OCI-LY7 (cell line): ENCODE measurements around the gene DLX1. TPM values are rescaled to one million over a fixed set of nuclear protein-coding genes. Genes with fewer than 3 reads are reported as not detected.

ENCODE experiments used
- BruUV-seq: library from RNA; stranded (reverse); fragments of 400-500 nt; replicated peaks from 2 replicates; lab custom pipeline; 2021; lab: Mats Ljungman, UMichigan
- CTCF ChIA-PET: fragments of 300-600 bp; sonication (Branson Sonifier 250); formaldehyde crosslinking; loops from one replicate; lab custom pipeline; 2022; ENCODE audit warnings: antibody characterized with exemption; ENCODE audit not compliant: unreplicated experiment; lab: Charles Lee
- POLR2A ChIA-PET: fragments of 300-600 bp; sonication (Branson Sonifier 250); formaldehyde crosslinking; loops from one replicate; lab custom pipeline; 2022; ENCODE audit warnings: antibody characterized with exemption; lab: Charles Lee
- DNase-seq: peaks from one replicate; pipeline ENCODE4 v3.0.0-alpha.2; 2015; ENCODE audit warnings: low spot score
- H2AFZ ChIP-seq: fragments of 200-600 bp; sonication (generic), shearing (Covaris generic); 2 replicates; pipeline ENCODE4 v1.6.1; 2014; ENCODE audit warnings: mild to moderate bottlenecking, antibody characterized with exemption, low read length, moderate library complexity
- H3K27ac ChIP-seq: fragments of 200-600 bp; sonication (generic); 2 replicates; pipeline ENCODE4 v1.5.1; 2014; ENCODE audit warnings: mixed run types, low read depth, mild to moderate bottlenecking, moderate library complexity, low read length, inconsistent platforms; ENCODE audit not compliant: poor library complexity, severe bottlenecking
- H3K36me3 ChIP-seq: fragments of 200-600 bp; sonication (generic); 2 replicates; pipeline ENCODE4 v1.6.1; 2014; ENCODE audit warnings: mild to moderate bottlenecking, antibody characterized with exemption, low read length, moderate library complexity, mixed read lengths; ENCODE audit not compliant: insufficient read depth
- H3K4me1 ChIP-seq: fragments of 200-600 bp; sonication (generic); 2 replicates; pipeline ENCODE4 v1.5.1; 2014; ENCODE audit warnings: mild to moderate bottlenecking, low read length; ENCODE audit not compliant: insufficient read depth, poor library complexity, severe bottlenecking
- H3K4me2 ChIP-seq: fragments of 200-600 bp; sonication (generic); 2 replicates; pipeline ENCODE4 v1.6.1; 2014; ENCODE audit warnings: mild to moderate bottlenecking, low read length
- H3K4me3 ChIP-seq: fragments of 200-600 bp; sonication (generic); 2 replicates; pipeline ENCODE4 v1.5.1; 2014; ENCODE audit warnings: mild to moderate bottlenecking, low read depth, low read length; ENCODE audit not compliant: poor library complexity, severe bottlenecking
- H3K79me2 ChIP-seq: fragments of 200-600 bp; sonication (generic); 2 replicates; pipeline ENCODE4 v1.6.1; 2016; ENCODE audit warnings: low read depth, mild to moderate bottlenecking, low read length, moderate library complexity, mixed read lengths; ENCODE audit not compliant: insufficient read depth
- H3K9me2 ChIP-seq: fragments of 200-600 bp; sonication (generic); 2 replicates; pipeline ENCODE4 v1.6.1; 2016; ENCODE audit warnings: mild to moderate bottlenecking, low read length, mixed read lengths; ENCODE audit not compliant: insufficient read depth
- H3K9me3 ChIP-seq: fragments of 200-600 bp; sonication (generic); 2 replicates; pipeline ENCODE4 v1.6.1; 2014; ENCODE audit warnings: mild to moderate bottlenecking, mixed run types, low read length, mixed read lengths
- H4K20me1 ChIP-seq: fragments of 200-600 bp; sonication (generic); 2 replicates; pipeline ENCODE4 v1.6.1; 2014; ENCODE audit warnings: mild to moderate bottlenecking, antibody characterized with exemption, low read length, moderate library complexity, mixed read lengths; ENCODE audit not compliant: insufficient read depth
- EZH2phosphoT487 ChIP-seq: fragments of 200-600 bp; sonication (generic); IDR thresholded peaks from 2 replicates; pipeline ENCODE4 v1.6.1; 2018; ENCODE audit warnings: low read depth, borderline replicate concordance, mild to moderate bottlenecking, mixed run types, antibody characterized with exemption, low read length, moderate library complexity, mixed read lengths
- intact Hi-C: fragments of 100-400 bp; cut with micrococcal nuclease; formaldehyde crosslinking; loops from one replicate; pipeline ENCODE4 v1.10.0; 2022; ENCODE audit not compliant: unreplicated experiment
- total RNA-seq, 2 experiments: library from RNA; depleted of rRNA in 1 of 2; stranded (reverse); fragments of >200 nt in 1 of 2; shearing (Covaris generic) in 1 of 2; gene quantifications; 2 replicates each; pipeline ENCODE4 v1.2.3, GENCODE V29; 2014 to 2022
- TF ChIP-seq, protein P1 (sequence below): fragments of 200-600 bp; sonication (generic); conservative IDR thresholded peaks from 2 replicates; pipeline ENCODE4 v1.5.1; 2014; ENCODE audit warnings: mild to moderate bottlenecking, antibody characterized with exemption, low read length, moderate library complexity, mixed read lengths

DLX1 gene
- total RNA-seq, 2 experiments from 2014 or later, result not detected

DNA sequence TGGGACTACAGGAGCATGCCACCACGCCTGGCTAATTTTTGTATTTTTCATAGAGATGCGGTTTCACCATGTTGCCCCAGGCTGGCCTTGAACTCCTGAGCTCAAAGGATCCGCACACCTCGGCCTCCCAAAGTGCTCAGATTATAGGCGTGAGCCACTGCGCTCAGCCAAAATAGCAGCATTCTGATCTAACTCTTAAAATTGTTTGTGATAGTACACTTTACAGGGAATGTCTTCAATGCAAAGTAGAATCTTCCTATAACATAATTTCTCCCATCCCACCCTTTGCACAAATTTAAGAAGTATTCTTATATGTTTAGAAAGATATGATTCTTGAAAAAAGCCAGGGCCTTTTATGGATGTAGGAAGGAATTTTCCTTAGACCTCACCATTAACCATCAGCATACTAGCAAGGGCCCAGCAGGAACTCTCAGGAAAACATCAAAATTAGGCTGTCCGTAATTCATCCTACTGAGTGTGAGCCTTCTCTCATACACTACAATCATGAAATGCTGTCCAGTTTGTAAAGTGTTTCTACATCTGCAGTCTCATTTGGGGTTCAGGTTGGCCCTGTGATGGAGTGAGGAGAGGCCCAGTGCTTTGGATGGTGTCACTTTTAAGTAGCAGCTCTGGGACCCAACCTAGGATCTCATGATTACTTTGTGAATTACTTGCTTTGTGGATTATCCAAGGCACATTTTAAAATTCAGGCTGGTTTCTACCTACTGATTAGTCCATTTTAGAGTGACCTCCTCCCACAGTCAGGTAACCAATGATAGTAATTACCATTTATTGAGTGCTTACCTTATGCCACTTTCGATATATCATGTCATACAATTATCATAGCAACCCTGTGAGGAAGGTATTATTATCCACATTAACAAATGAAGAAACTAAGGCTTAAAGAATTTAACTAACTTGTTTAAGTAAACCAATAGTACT, 37.5 kb upstream of the DLX1 start:
- no peaks in the 10 kb centered on the region for H3K4me1 ChIP-seq
- no peaks in the 10 kb centered on the region for H3K9me3 ChIP-seq
- POLR2A ChIA-PET, result interaction anchor here (1.8 kb wide), 1 partner anchor 10 kb away, joined by 14 read pairs; no protein-coding TSS in a partner anchor
- no TSS peak for BruUV-seq
- intact Hi-C loops, result no loop called here
- no peaks in the 10 kb centered on the region for H3K36me3 ChIP-seq
- H3K9me2 ChIP-seq, result no peaks in the 10 kb centered on the region
- no peak overlapping the region for H3K27ac ChIP-seq
- H3K79me2 ChIP-seq, result no peaks in the 10 kb centered on the region
- no peak for DNase-seq
- CTCF ChIA-PET, result interaction anchor here (0.6 kb wide), 1 partner anchor 45 kb away, joined by 3 read pairs; no protein-coding TSS in a partner anchor
- TF ChIP-seq, protein P1, sequence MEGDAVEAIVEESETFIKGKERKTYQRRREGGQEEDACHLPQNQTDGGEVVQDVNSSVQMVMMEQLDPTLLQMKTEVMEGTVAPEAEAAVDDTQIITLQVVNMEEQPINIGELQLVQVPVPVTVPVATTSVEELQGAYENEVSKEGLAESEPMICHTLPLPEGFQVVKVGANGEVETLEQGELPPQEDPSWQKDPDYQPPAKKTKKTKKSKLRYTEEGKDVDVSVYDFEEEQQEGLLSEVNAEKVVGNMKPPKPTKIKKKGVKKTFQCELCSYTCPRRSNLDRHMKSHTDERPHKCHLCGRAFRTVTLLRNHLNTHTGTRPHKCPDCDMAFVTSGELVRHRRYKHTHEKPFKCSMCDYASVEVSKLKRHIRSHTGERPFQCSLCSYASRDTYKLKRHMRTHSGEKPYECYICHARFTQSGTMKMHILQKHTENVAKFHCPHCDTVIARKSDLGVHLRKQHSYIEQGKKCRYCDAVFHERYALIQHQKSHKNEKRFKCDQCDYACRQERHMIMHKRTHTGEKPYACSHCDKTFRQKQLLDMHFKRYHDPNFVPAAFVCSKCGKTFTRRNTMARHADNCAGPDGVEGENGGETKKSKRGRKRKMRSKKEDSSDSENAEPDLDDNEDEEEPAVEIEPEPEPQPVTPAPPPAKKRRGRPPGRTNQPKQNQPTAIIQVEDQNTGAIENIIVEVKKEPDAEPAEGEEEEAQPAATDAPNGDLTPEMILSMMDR, result no peak
- no peak for TF ChIP-seq EZH2phosphoT487
- H4K20me1 ChIP-seq, result no peaks in the 10 kb centered on the region
- no peak overlapping the region for H3K4me3 ChIP-seq
- no peak overlapping the region for H3K4me2 ChIP-seq
- no peak overlapping the region for H2AFZ ChIP-seq

DNA sequence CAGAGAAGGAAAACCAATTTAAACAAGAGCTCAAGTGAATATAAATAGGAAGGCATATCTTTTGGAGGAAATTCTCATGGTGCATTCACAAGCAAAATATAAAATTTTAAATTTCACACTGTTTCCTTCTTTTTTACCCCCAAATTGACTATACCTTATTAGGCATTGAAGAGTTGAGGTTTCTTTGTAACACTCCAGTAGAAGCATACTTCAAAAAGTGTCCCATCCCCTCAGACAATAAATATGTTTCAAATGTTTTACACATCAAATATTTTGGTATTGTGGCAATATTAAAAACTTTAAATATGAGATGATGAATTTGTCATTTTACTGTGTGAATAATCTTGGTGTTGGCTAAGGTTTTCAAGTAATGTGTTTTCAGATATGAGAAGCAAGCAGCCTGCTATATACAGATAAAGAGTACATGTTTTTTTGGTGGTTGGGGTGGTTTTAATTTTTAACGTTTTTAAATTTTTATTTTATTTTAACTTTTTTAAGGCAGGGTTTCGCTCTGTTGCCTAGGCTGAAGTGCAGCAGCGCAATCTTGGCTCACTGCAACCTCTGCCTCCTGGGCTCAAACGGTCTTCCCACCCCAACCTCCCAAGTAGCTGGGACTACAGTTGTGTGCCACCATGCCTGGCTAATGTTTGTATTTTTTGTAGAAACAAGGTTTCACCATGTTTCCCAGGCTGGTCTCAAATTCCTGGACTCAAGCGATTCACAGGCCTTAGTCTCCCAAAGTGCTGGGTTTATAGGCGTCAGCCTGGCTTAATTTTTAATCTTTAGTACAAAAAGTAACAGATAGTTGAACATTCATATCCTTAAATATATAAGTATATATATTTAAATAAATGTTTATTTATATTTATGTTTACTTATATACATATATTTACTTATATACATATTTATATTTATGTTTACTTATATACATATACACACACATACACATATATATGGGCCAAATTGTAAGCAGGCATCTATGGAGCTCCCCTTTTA, 36.5 kb upstream of the DLX1 start:
- Histone ChIP-seq H3K27ac (no peak overlapping the region), H3K4me3 (no peak overlapping the region), H3K4me1 (no peaks in the 10 kb centered on the region), H3K4me2 (no peak overlapping the region), H2AFZ (no peak overlapping the region), H3K9me2 (no peaks in the 10 kb centered on the region), H3K9me3 (no peaks in the 10 kb centered on the region), H4K20me1 (no peaks in the 10 kb centered on the region), H3K36me3 (no peaks in the 10 kb centered on the region), H3K79me2 (no peaks in the 10 kb centered on the region)
- ChIA-PET CTCF (interaction anchor here (0.6 kb wide), 1 partner anchor 44 kb away, joined by 3 read pairs; no protein-coding TSS in a partner anchor), POLR2A (interaction anchor here (0.6 kb wide), 1 partner anchor 126 kb away, joined by 3 read pairs; the partner anchor contains the start of gene HAT1)
- intact Hi-C loops, result no loop called here
- TF ChIP-seq EZH2phosphoT487, result no peak
- TF ChIP-seq, protein P1, result no peak
- DNase-seq, result no peak
- BruUV-seq, result no TSS peak
